ENCODE data around the gene TMEM201. TPM values are rescaled to one million over a fixed set of nuclear protein-coding genes. Genes with fewer than 3 reads are reported as not detected.
A peak's percentile ranks its signal among the peaks of the same experiment; 100 is the strongest.

Gene TMEM201
- total and polyA plus RNA-seq, 4 experiments from 2014 or later = 0.41 to 12.9 (median 7.3) TPM

- Histone ChIP-seq H3K4me3 (ENCODE audit: low read length in 2 of 2) (no peak overlapping the region), H3K9me3 (ENCODE audit: control insufficient read depth in 1 of 2, low read length in 2 of 2) (no peaks in the 10 kb centered on the region), H3K36me3 (ENCODE audit: insufficient read depth, low read length) (peaks cover 9% of the 10 kb centered on the region), H3K27ac (ENCODE audit: low read depth, low read length) (no peak overlapping the region), H3K27me3 (ENCODE audit: insufficient read depth, low read length) (no peaks in the 10 kb centered on the region), H3K4me1 (ENCODE audit: insufficient read depth, low read length) (peaks cover 6% of the 10 kb centered on the region)
- H3K4me3 Mint-ChIP-seq = no peak overlapping the region
- CTCF ChIA-PET (ENCODE audit: partially characterized antibody) = no interaction called here
- POLR2A ChIA-PET (ENCODE audit: partially characterized antibody) = no interaction called here
- H3K4me1 Mint-ChIP-seq = peaks cover 2 to 10% (median 4%) of the 10 kb centered on the region in 4 donors
- no peak overlapping the region for H3K27ac Mint-ChIP-seq
- H3K9me3 Mint-ChIP-seq = no peaks in the 10 kb centered on the region
- peaks cover 0 to 14% of the 10 kb centered on the region in 2 donors for H3K36me3 Mint-ChIP-seq
- H3K27me3 Mint-ChIP-seq = no peaks in the 10 kb centered on the region
- intact Hi-C loops (cut with micrococcal nuclease) = no loop called here
- DNase-seq = no peak
Measured at GRCh38 chr1:9598316-9598700, 9.6 kb downstream of the TMEM201 start.

GRCh38 chr1:9599741-9600140 is 11.0 kb downstream of the TMEM201 start:
- Mint-ChIP-seq H3K4me3 (no peak overlapping the region), H3K36me3 (peaks cover 0 to 18% of the 10 kb centered on the region in 2 donors), H3K27ac (peak overlapping the region in 2 of 7 donors; percentile 10 to 43), H3K27me3 (no peaks in the 10 kb centered on the region), H3K9me3 (no peaks in the 10 kb centered on the region), H3K4me1 (peaks cover 0 to 6% (median 0%) of the 10 kb centered on the region in 4 donors)
- Histone ChIP-seq H3K36me3 (ENCODE audit: insufficient read depth, low read length) (peaks cover 9% of the 10 kb centered on the region), H3K4me1 (ENCODE audit: insufficient read depth, low read length) (no peaks in the 10 kb centered on the region), H3K27ac (ENCODE audit: low read depth, low read length) (no peak overlapping the region), H3K27me3 (ENCODE audit: insufficient read depth, low read length) (no peaks in the 10 kb centered on the region), H3K4me3 (ENCODE audit: low read length in 2 of 2) (no peak overlapping the region), H3K9me3 (ENCODE audit: control insufficient read depth in 1 of 2, low read length in 2 of 2) (no peaks in the 10 kb centered on the region)
- ChIA-PET CTCF (ENCODE audit: partially characterized antibody) (no interaction called here), POLR2A (ENCODE audit: partially characterized antibody) (interaction anchor here (0.6 to 0.7 kb wide), 3 partner anchors 10 to 82 kb away, joined by 3 read pairs; no protein-coding TSS in a partner anchor)
- intact Hi-C loops (cut with micrococcal nuclease) = no loop called here
- no peak for DNase-seq

- H3K9me3 Mint-ChIP-seq = no peaks in the 10 kb centered on the region
Measured at GRCh38 chr1:9600861-9601834, 12.4 kb downstream of the TMEM201 start.

GRCh38 chr1:9601942-9602793 is 13.5 kb downstream of the TMEM201 start:
- intact Hi-C loops (cut with micrococcal nuclease) = no loop called here
- Histone ChIP-seq H3K4me3 (ENCODE audit: low read length in 2 of 2) (no peak overlapping the region), H3K9me3 (ENCODE audit: control insufficient read depth in 1 of 2, low read length in 2 of 2) (no peaks in the 10 kb centered on the region), H3K27ac (ENCODE audit: low read depth, low read length) (no peak overlapping the region), H3K27me3 (ENCODE audit: insufficient read depth, low read length) (no peaks in the 10 kb centered on the region), H3K4me1 (ENCODE audit: insufficient read depth, low read length) (no peaks in the 10 kb centered on the region), H3K36me3 (ENCODE audit: insufficient read depth, low read length) (peaks cover 6% of the 10 kb centered on the region)
- ChIA-PET CTCF (ENCODE audit: partially characterized antibody) (no interaction called here), POLR2A (ENCODE audit: partially characterized antibody) (no interaction called here)
- H3K9me3 Mint-ChIP-seq = no peaks in the 10 kb centered on the region
- peak in 1 of 5 donors; percentile 25 for DNase-seq
- no peaks in the 10 kb centered on the region for H3K4me1 Mint-ChIP-seq
- H3K36me3 Mint-ChIP-seq = peaks cover 0 to 20% of the 10 kb centered on the region in 2 donors
- no peak overlapping the region for H3K4me3 Mint-ChIP-seq
- H3K27ac Mint-ChIP-seq = no peak overlapping the region
- no peaks in the 10 kb centered on the region for H3K27me3 Mint-ChIP-seq

More at GRCh38 chr1:9600861-9601834, 12.4 kb downstream of the TMEM201 start:
- H3K4me1 ChIP-seq (ENCODE audit: insufficient read depth, low read length) = no peaks in the 10 kb centered on the region
- H3K27me3 ChIP-seq (ENCODE audit: insufficient read depth, low read length) = no peaks in the 10 kb centered on the region
- no peak overlapping the region for H3K4me3 ChIP-seq (ENCODE audit: low read length in 2 of 2)
- Mint-ChIP-seq H3K36me3 (peaks cover 0 to 20% of the 10 kb centered on the region in 2 donors), H3K4me1 (peaks cover 0 to 1% (median 0%) of the 10 kb centered on the region in 4 donors), H3K27ac (peak overlapping the region in 1 of 7 donors; percentile 60), H3K27me3 (no peaks in the 10 kb centered on the region), H3K4me3 (no peak overlapping the region)
- DNase-seq = peak in 1 of 5 donors; percentile 31
- H3K9me3 ChIP-seq (ENCODE audit: control insufficient read depth in 1 of 2, low read length in 2 of 2) = no peaks in the 10 kb centered on the region
- H3K27ac ChIP-seq (ENCODE audit: low read depth, low read length) = no peak overlapping the region
- peaks cover 9% of the 10 kb centered on the region for H3K36me3 ChIP-seq (ENCODE audit: insufficient read depth, low read length)
- ChIA-PET CTCF (ENCODE audit: partially characterized antibody) (no interaction called here), POLR2A (ENCODE audit: partially characterized antibody) (no interaction called here)
- intact Hi-C loops (cut with micrococcal nuclease) = no loop called here

- Histone ChIP-seq H3K9me3 (ENCODE audit: control insufficient read depth in 1 of 2, low read length in 2 of 2) (no peaks in the 10 kb centered on the region), H3K36me3 (ENCODE audit: insufficient read depth, low read length) (peaks cover 6% of the 10 kb centered on the region), H3K27me3 (ENCODE audit: insufficient read depth, low read length) (no peaks in the 10 kb centered on the region), H3K27ac (ENCODE audit: low read depth, low read length) (no peak overlapping the region), H3K4me3 (ENCODE audit: low read length in 2 of 2) (no peak overlapping the region), H3K4me1 (ENCODE audit: insufficient read depth, low read length) (no peaks in the 10 kb centered on the region)
- Mint-ChIP-seq H3K4me3 (no peak overlapping the region), H3K36me3 (peaks cover 0 to 23% of the 10 kb centered on the region in 2 donors), H3K9me3 (no peaks in the 10 kb centered on the region), H3K27me3 (no peaks in the 10 kb centered on the region), H3K27ac (no peak overlapping the region), H3K4me1 (no peaks in the 10 kb centered on the region)
- peak in 1 of 5 donors; percentile 20 for DNase-seq
- intact Hi-C loops (cut with micrococcal nuclease) = no loop called here
- POLR2A ChIA-PET (ENCODE audit: partially characterized antibody) = no interaction called here
- CTCF ChIA-PET (ENCODE audit: partially characterized antibody) = no interaction called here
Measured at GRCh38 chr1:9602794-9603167, 14.1 kb downstream of the TMEM201 start.

GRCh38 chr1:9603307-9603706 is 14.6 kb downstream of the TMEM201 start:
- H3K4me3 ChIP-seq (ENCODE audit: low read length in 2 of 2) = no peak overlapping the region
- peaks cover 6% of the 10 kb centered on the region for H3K36me3 ChIP-seq (ENCODE audit: insufficient read depth, low read length)
- H3K4me1 Mint-ChIP-seq = no peaks in the 10 kb centered on the region
- DNase-seq = peak in 1 of 5 donors; percentile 20
- no peak overlapping the region for H3K27ac Mint-ChIP-seq
- POLR2A ChIA-PET (ENCODE audit: partially characterized antibody) = no interaction called here
- H3K27me3 Mint-ChIP-seq = no peaks in the 10 kb centered on the region
- intact Hi-C loops (cut with micrococcal nuclease) = no loop called here
- H3K4me3 Mint-ChIP-seq = no peak overlapping the region
- no peak overlapping the region for H3K27ac ChIP-seq (ENCODE audit: low read depth, low read length)
- no peaks in the 10 kb centered on the region for H3K9me3 Mint-ChIP-seq
- CTCF ChIA-PET (ENCODE audit: partially characterized antibody) = no interaction called here
- no peaks in the 10 kb centered on the region for H3K27me3 ChIP-seq (ENCODE audit: insufficient read depth, low read length)
- no peaks in the 10 kb centered on the region for H3K9me3 ChIP-seq (ENCODE audit: control insufficient read depth in 1 of 2, low read length in 2 of 2)
- peaks cover 0 to 23% of the 10 kb centered on the region in 2 donors for H3K36me3 Mint-ChIP-seq
- no peaks in the 10 kb centered on the region for H3K4me1 ChIP-seq (ENCODE audit: insufficient read depth, low read length)

All from CD4-positive, alpha-beta memory T cell (primary cell).